HepG2 (cell line): ENCODE data around the gene DPP7. TPM values are rescaled to one million over a fixed set of nuclear protein-coding genes. Genes with fewer than 3 reads are reported as not detected.

Experiments used
- ARNT ChIP-seq: fragments of 450-650 bp; IDR thresholded peaks from 2 replicates; pipeline ENCODE4 v1.6.1; 2017
- ATF1 ChIP-seq: IDR thresholded peaks from 2 replicates; pipeline ENCODE4 v1.6.1; 2016; ENCODE audit warnings: mild to moderate bottlenecking, control low read depth
- FLYWCH1 ChIP-seq: sonication (generic); formaldehyde crosslinking; IDR thresholded peaks from 2 replicates; pipeline ENCODE4 v1.8.1; 2023; ENCODE audit warnings: mild to moderate bottlenecking, missing genetic modification reagents
- FOXP1 ChIP-seq, 2 experiments: fragments of 450-650 bp in 1 of 2; IDR thresholded peaks; 2 replicates each; pipeline ENCODE4 v1.6.1; 2017 to 2018; ENCODE audit warnings: antibody characterized with exemption in 1 of 2
- HDAC1 ChIP-seq: sonication (generic); formaldehyde crosslinking; IDR thresholded peaks from 2 replicates; pipeline ENCODE4 v1.5.1; 2020; ENCODE audit warnings: mild to moderate bottlenecking, missing genetic modification reagents
- HNRNPL ChIP-seq: fragments of 200-400 bp; formaldehyde crosslinking; IDR thresholded peaks from 2 replicates; pipeline ENCODE4 v1.6.1; 2017; ENCODE audit warnings: mild to moderate bottlenecking, low read depth, low read length
- JDP2 ChIP-seq: sonication (generic); formaldehyde crosslinking; IDR thresholded peaks from 2 replicates; pipeline ENCODE4 v1.8.1; 2022; ENCODE audit warnings: missing genetic modification reagents, borderline replicate concordance
- MLX ChIP-seq: IDR thresholded peaks from 2 replicates; pipeline ENCODE4 v1.6.1; 2016
- MXD1 ChIP-seq: sonication (generic); formaldehyde crosslinking; IDR thresholded peaks from 2 replicates; pipeline ENCODE4 v1.4.0; 2020; ENCODE audit warnings: mild to moderate bottlenecking, missing genetic modification reagents
- MYC ChIP-seq: sonication (generic); formaldehyde crosslinking; IDR thresholded peaks from 2 replicates; pipeline ENCODE4 v1.9.0; 2021; ENCODE audit warnings: missing genetic modification reagents, borderline replicate concordance
- NONO ChIP-seq, 2 experiments: fragments of 450-650 bp in 1 of 2; sonication (generic) in 1 of 2; formaldehyde crosslinking in 1 of 2; IDR thresholded peaks in 1 of 2; conservative IDR thresholded peaks in 1 of 2; 2 replicates each; pipeline versions ENCODE4 v1.6.1 to v1.8.0; 2017 to 2022; ENCODE audit warnings: mild to moderate bottlenecking in 1 of 2, missing genetic modification reagents in 1 of 2, moderate library complexity in 1 of 2
- POLR2AphosphoS5 ChIP-seq: IDR thresholded peaks from 2 replicates; pipeline ENCODE4 v1.6.1; 2012; ENCODE audit warnings: low read depth, low read length
- SKIL ChIP-seq: sonication (generic); formaldehyde crosslinking; IDR thresholded peaks from 2 replicates; pipeline ENCODE4 v1.8.0; 2022; ENCODE audit warnings: missing genetic modification reagents, mild to moderate bottlenecking, moderate library complexity, borderline replicate concordance
- THAP9 ChIP-seq: sonication (generic); formaldehyde crosslinking; IDR thresholded peaks from 2 replicates; pipeline ENCODE4; 2020; ENCODE audit warnings: missing genetic modification reagents, mild to moderate bottlenecking, borderline replicate concordance
- TMF1 ChIP-seq: sonication (generic); formaldehyde crosslinking; IDR thresholded peaks from 2 replicates; pipeline ENCODE4 v1.8.1; 2022; ENCODE audit warnings: low read depth, missing genetic modification reagents
- ZNF333 ChIP-seq: sonication (generic); formaldehyde crosslinking; IDR thresholded peaks from 2 replicates; pipeline ENCODE4 v1.4.0; 2020; ENCODE audit warnings: mild to moderate bottlenecking, missing genetic modification reagents, borderline replicate concordance
- ZNF34 ChIP-seq: sonication (generic); formaldehyde crosslinking; IDR thresholded peaks from 2 replicates; pipeline ENCODE4 v1.4.0; 2020; ENCODE audit warnings: mild to moderate bottlenecking, missing genetic modification reagents, borderline replicate concordance
- ZNF367 ChIP-seq: sonication (generic); formaldehyde crosslinking; IDR thresholded peaks from 2 replicates; pipeline ENCODE4 v1.4.0; 2020; ENCODE audit warnings: missing genetic modification reagents, borderline replicate concordance
- ZNF512 ChIP-seq: sonication (generic); formaldehyde crosslinking; IDR thresholded peaks from 2 replicates; pipeline ENCODE4 v1.4.0; 2020; ENCODE audit warnings: mild to moderate bottlenecking, missing genetic modification reagents
- ZNF552 ChIP-seq: sonication (generic); formaldehyde crosslinking; IDR thresholded peaks from 2 replicates; pipeline ENCODE4 v1.9.0; 2022; ENCODE audit warnings: missing genetic modification reagents, mild to moderate bottlenecking, borderline replicate concordance
- ZNF564 ChIP-seq: sonication (generic); formaldehyde crosslinking; IDR thresholded peaks from 2 replicates; pipeline ENCODE4 v1.8.1; 2023; ENCODE audit warnings: mild to moderate bottlenecking, missing genetic modification reagents
- ZNF772 ChIP-seq: sonication (generic); formaldehyde crosslinking; IDR thresholded peaks from 2 replicates; pipeline ENCODE4 v1.5.0; 2020; ENCODE audit warnings: mild to moderate bottlenecking, missing genetic modification reagents
- ZNF839 ChIP-seq: sonication (generic); formaldehyde crosslinking; IDR thresholded peaks from 2 replicates; pipeline ENCODE4 v1.4.0; 2020; ENCODE audit warnings: missing genetic modification reagents, mild to moderate bottlenecking, borderline replicate concordance
- ZNF878 ChIP-seq: sonication (generic); formaldehyde crosslinking; IDR thresholded peaks from 2 replicates; pipeline ENCODE4 v1.8.1; 2023; ENCODE audit warnings: mild to moderate bottlenecking, missing genetic modification reagents, moderate library complexity
- polyA plus RNA-seq, 8 experiments: library from polyadenylated mRNA; depleted of rRNA in 3 of 8; stranded (reverse) in 7 of 8; unstranded in 1 of 8; fragments of >200 nt; fragmentation: Illumina TruSeq in 4 of 8; extraction: Trizol in 4 of 8; gene quantifications; 2 replicates each; pipeline versions ENCODE4 v1.2.1 to v1.2.3, GENCODE V29; 2011 to 2016; ENCODE audit warnings: low read depth in 4 of 8, missing spikeins in 1 of 8, mixed read lengths in 1 of 8; ENCODE audit not compliant: insufficient read depth in 1 of 8
- total RNA-seq, 5 experiments: library from RNA; depleted of rRNA; stranded (reverse); fragments of >200 nt; fragmentation: Illumina TruSeq; extraction: Trizol; gene quantifications; 2 replicates each; pipeline ENCODE4 v1.2.3, GENCODE V29; 2016; ENCODE audit warnings: low read depth in 1 of 5

The DPP7 gene
- total and polyA plus RNA-seq, 2 of the 13 experiments (the other 11 are each of a cell fraction or from before 2014, with no cell fraction given) = 1.2 to 4.5 TPM

GRCh38 chr9:137116027-137116507, 1.5 kb upstream of the DPP7 start (continued):
- TF ChIP-seq ZNF839 (no peak), MLX (CRISPR knock-in tag) (no peak), HDAC1 (no peak), ZNF34 (CRISPR knock-in tag) (no peak), ARNT (no peak), MYC (CRISPR knock-in tag) (peak; percentile 39; the same call in 1 of the 2 replicates), ZNF564 (CRISPR knock-in tag) (no peak), THAP9 (no peak), HNRNPL (peak; percentile 87), ATF1 (CRISPR knock-in tag) (no peak), NONO (IDR thresholded peaks at IDR 0.05) (no peak), NONO (CRISPR knock-in tag; conservative IDR thresholded peaks at IDR 0.05) (0 out of 2 replicates have a peak, but pooled peaks have one; percentile 26), ZNF772 (CRISPR knock-in tag) (no peak), POLR2AphosphoS5 (no peak), TMF1 (no peak), SKIL (peak; percentile 41; the same call in 1 of the 2 replicates), MXD1 (CRISPR knock-in tag) (no peak), ZNF512 (CRISPR knock-in tag) (no peak), ZNF333 (CRISPR knock-in tag) (no peak), JDP2 (CRISPR knock-in tag) (no peak), ZNF552 (CRISPR knock-in tag) (no peak), FOXP1 (IDR thresholded peaks at IDR 0.05) (no peak), FOXP1 (CRISPR knock-in tag; IDR thresholded peaks at IDR 0.05) (no peak), ZNF367 (no peak), ZNF878 (CRISPR knock-in tag) (no peak), FLYWCH1 (no peak)
